Ishikawa (cell line): Measurements from ENCODE around the gene HYPK.

Source experiments
- CEBPB ChIP-seq: IDR thresholded peaks from 2 replicates; pipeline ENCODE4 v1.6.1; 2012
- CREB1 ChIP-seq: IDR thresholded peaks from 2 replicates; pipeline ENCODE4 v1.6.1; 2012; ENCODE audit warnings: low read depth
- EGR1 ChIP-seq: IDR thresholded peaks from 2 replicates; pipeline ENCODE4 v1.6.1; 2012
- EP300 ChIP-seq: IDR thresholded peaks from 2 replicates; pipeline ENCODE4 v1.6.1; 2012; ENCODE audit warnings: borderline replicate concordance
- FOXM1 ChIP-seq: IDR thresholded peaks from 2 replicates; pipeline ENCODE4 v1.6.1; 2012; ENCODE audit warnings: low read depth, borderline replicate concordance
- MAX ChIP-seq: IDR thresholded peaks from 2 replicates; pipeline ENCODE4 v1.6.1; 2012
- NFIC ChIP-seq: IDR thresholded peaks from 2 replicates; pipeline ENCODE4 v1.6.1; 2012
- RAD21 ChIP-seq: IDR thresholded peaks from 2 replicates; pipeline ENCODE4 v1.6.1; 2012; ENCODE audit warnings: low read depth
- REST ChIP-seq: IDR thresholded peaks from 2 replicates; pipeline ENCODE4 v1.6.1; 2012; ENCODE audit warnings: low read depth, mild to moderate bottlenecking
- TAF1 ChIP-seq: IDR thresholded peaks from 2 replicates; pipeline ENCODE4 v1.6.1; 2012; ENCODE audit warnings: low read depth, mild to moderate bottlenecking
- TCF12 ChIP-seq: IDR thresholded peaks from 2 replicates; pipeline ENCODE4 v1.6.1; 2012; ENCODE audit warnings: low read depth
- TEAD4 ChIP-seq: IDR thresholded peaks from 2 replicates; pipeline ENCODE4 v1.6.1; 2012
- USF1 ChIP-seq: IDR thresholded peaks from 2 replicates; pipeline ENCODE4 v1.6.1; 2012
- YY1 ChIP-seq: IDR thresholded peaks from 2 replicates; pipeline ENCODE4 v1.6.1; 2012; ENCODE audit warnings: low read depth
- ZBTB7A ChIP-seq: IDR thresholded peaks from 2 replicates; pipeline ENCODE4 v1.6.1; 2012; ENCODE audit warnings: low read depth

Gene HYPK

GRCh38 chr15:43799945-43800285 lies 484 bp upstream of the HYPK start, which contains the start of gene SERINC4:
SERINC4 (minus strand) TSS chr15:43800220; CDS start chr15:43799986, 234 bp downstream.
- TF ChIP-seq EGR1 (no peak), CREB1 (no peak), TEAD4 (no peak), FOXM1 (no peak), MAX (no peak), USF1 (no peak), ZBTB7A (no peak), EP300 (no peak), TCF12 (no peak)

GRCh38 chr15:43808435-43808950 lies 8.1 kb downstream of the HYPK start:
- no peak for TF ChIP-seq YY1
- TF ChIP-seq CEBPB, result no peak
- TF ChIP-seq CREB1, result no peak

- TF ChIP-seq NFIC (no peak), FOXM1 (no peak), MAX (no peak), YY1 (no peak), REST (no peak), EP300 (no peak), TEAD4 (no peak)
These were observed 8.7 kb downstream of the HYPK start for GRCh38 chr15:43808960-43809678.

GRCh38 chr15:43821505-43821904 lies 21.1 kb downstream of the HYPK start:
- TF ChIP-seq NFIC (no peak), TAF1 (no peak)

GRCh38 chr15:43824302-43825246 lies 24.2 kb downstream of the HYPK start, which contains the start of gene MFAP1:
MFAP1 (minus strand) TSS chr15:43824690; CDS start chr15:43824569, 121 bp downstream.
- TF ChIP-seq RAD21 (no peak), EGR1 (no peak), NFIC (no peak), YY1 (peak; percentile 50; the same call in 1 of the 2 replicates), TCF12 (peak; percentile 42; the same call in 1 of the 2 replicates), MAX (peak; percentile 100), FOXM1 (no peak), USF1 (no peak), TAF1 (peak; percentile 73), CREB1 (peak; percentile 51; the same call in 1 of the 2 replicates), TEAD4 (no peak; the same call in 1 of the 2 replicates), EP300 (peak; percentile 31; the same call in 1 of the 2 replicates), REST (no peak), ZBTB7A (no peak)

- TF ChIP-seq CEBPB (no peak), NFIC (no peak), FOXM1 (no peak), RAD21 (no peak), MAX (no peak), CREB1 (no peak), YY1 (no peak), EGR1 (no peak), EP300 (no peak), USF1 (no peak), REST (no peak), ZBTB7A (no peak), TCF12 (no peak), TAF1 (no peak), TEAD4 (no peak)
These were observed 25.7 kb downstream of the HYPK start for GRCh38 chr15:43826029-43826507.
